BLaER1 treated with 17β-estradiol and CSF1 and Interleukin-3, amounts not matched to agents 10 nM and 100 nM (cell line): ENCODE data around the gene ZNF793.

ENCODE experiments used
- H3K27ac ChIP-seq, 11 experiments: shearing (Covaris generic); formaldehyde crosslinking; 2 replicates each; pipeline ENCODE4 v1.8.1; 2022
- H3K27me3 ChIP-seq, 11 experiments: shearing (Covaris generic); formaldehyde crosslinking; 2 replicates each; pipeline ENCODE4 v1.8.1; 2022
- H3K36me3 ChIP-seq, 11 experiments: shearing (Covaris generic); formaldehyde crosslinking; 2 replicates each; pipeline ENCODE4 v1.8.1; 2022
- H3K4me1 ChIP-seq, 10 experiments: shearing (Covaris generic); formaldehyde crosslinking; 2 replicates each; pipeline ENCODE4 v1.8.1; 2022
- H3K4me2 ChIP-seq, 11 experiments: shearing (Covaris generic); formaldehyde crosslinking; 2 replicates each; pipeline ENCODE4 v1.8.1; 2022
- H3K4me3 ChIP-seq, 10 experiments: shearing (Covaris generic); formaldehyde crosslinking; 2 replicates each; pipeline ENCODE4 v1.8.1; 2022
- H3K9ac ChIP-seq, 11 experiments: shearing (Covaris generic); formaldehyde crosslinking; 2 replicates each; pipeline ENCODE4 v1.8.1; 2022
- H3K9me3 ChIP-seq, 11 experiments: shearing (Covaris generic); formaldehyde crosslinking; replicated peaks in 1 of 11; 2 replicates each; pipeline ENCODE4 v1.8.1; 2022
- H4K20me1 ChIP-seq, 11 experiments: shearing (Covaris generic); formaldehyde crosslinking; 2 replicates each; pipeline ENCODE4 v1.8.1; 2022
- Cebpa-rat ChIP-seq, 11 experiments: shearing (Covaris generic); IDR thresholded peaks; 2 replicates each; pipeline ENCODE4 v1.8.1; 2022

Gene ZNF793

DNA sequence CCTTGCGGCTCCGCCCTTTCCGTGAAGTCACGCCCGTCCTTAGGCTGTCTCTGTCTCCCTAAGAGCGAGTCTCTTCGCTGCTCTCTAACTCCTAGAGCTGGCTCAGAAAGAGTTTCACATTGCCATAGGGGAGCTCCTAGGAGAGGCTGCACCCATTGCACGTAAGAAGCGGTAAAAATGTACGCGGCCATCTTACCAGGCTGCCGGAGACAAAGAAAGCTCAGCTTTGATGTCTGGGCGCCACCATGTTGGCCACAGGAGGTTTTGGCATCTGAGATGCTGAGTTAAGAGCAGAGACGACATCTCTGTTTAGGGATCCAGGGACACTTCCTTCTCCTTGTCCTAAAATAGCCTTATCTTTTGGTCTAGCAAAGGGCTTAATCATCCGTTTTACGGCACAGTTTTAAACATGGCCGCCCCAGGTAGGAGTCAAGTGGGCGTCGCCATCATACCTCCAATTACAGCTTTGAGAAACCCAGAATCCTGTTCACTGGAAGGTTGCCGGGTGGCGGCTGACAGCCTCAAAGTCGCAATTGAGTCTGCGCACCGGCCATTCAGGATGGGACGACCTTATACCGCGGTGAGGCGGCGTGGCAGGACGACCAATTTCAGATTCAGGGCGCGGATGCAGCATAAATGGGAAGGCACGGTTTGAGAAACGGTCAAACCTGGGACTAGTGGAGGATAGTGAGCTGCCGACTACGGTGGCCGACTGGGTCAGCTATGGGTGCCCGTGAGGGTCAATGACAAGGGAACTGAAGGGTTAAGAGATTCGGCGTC is at the start of gene ZNF793:
ZNF793 (plus strand) TSS at position 553 of the 780 bp plus-strand sequence. CDS start 16,501 bp downstream, outside the sequence.
- H3K9ac ChIP-seq: peak within 1 kb of the TSS; percentile 78 to 91 (median 83)
- TF ChIP-seq Cebpa-rat (IDR thresholded peaks at IDR 0.05): no peak
- H3K9me3 ChIP-seq: peaks cover 95 to 100% (median 100%) of the 10 kb centered on the region in 11 experiments
- H3K4me3 ChIP-seq: peak within 1 kb of the TSS; percentile 57 to 72 (median 66)
- no peaks in the 10 kb centered on the region for H4K20me1 ChIP-seq
- H3K4me2 ChIP-seq: peak within 1 kb of the TSS; percentile 60 to 76 (median 68)
- peaks cover 24 to 59% (median 41%) of the 10 kb centered on the region in 11 experiments for H3K36me3 ChIP-seq
- H3K4me1 ChIP-seq: peaks cover 0 to 22% (median 9%) of the 10 kb centered on the region in 10 experiments; a peak in 7 of 20 replicates
- H3K27ac ChIP-seq: peak within 1 kb of the TSS; percentile 68 to 94 (median 91)
- H3K27me3 ChIP-seq: no peaks in the 10 kb centered on the region

DNA sequence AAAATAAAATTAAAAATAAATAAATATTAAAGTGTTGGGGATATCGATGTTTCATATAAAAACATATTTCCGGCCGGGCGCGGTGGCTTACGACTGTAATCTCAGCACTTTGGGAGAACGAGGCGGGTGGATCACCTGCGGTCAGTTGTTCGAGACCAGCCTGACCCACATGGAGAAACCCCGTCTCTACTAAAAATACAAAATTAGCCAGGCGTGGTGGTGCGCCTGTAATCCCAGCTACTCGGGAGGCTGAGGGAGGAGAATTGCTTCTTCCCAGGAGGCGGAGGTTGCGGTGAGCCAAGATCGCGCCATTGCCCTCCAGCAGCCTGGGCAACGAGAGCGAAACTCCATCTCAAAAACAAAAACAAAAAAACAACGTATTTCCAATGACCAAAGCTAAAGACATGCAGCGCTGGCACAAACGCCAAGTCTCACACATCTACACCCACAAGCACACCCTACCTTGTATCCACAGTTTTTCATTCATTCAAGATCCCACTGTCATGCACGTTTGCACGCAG is 40.4 kb upstream of the ZNF793 start:
- peak overlapping the region; percentile 70 to 90 (median 79) for H3K4me3 ChIP-seq
- peaks cover 46 to 74% (median 55%) of the 10 kb centered on the region in 11 experiments for H3K9me3 ChIP-seq
- peak overlapping the region; percentile 61 to 93 (median 85); a peak in 20 of 22 replicates for H3K27ac ChIP-seq
- no peaks in the 10 kb centered on the region for H4K20me1 ChIP-seq
- peaks cover 23 to 34% (median 32%) of the 10 kb centered on the region in 10 experiments for H3K4me1 ChIP-seq
- H3K4me2 ChIP-seq: peak overlapping the region; percentile 81 to 93 (median 90)
- peak overlapping the region; percentile 81 to 96 (median 89) for H3K9ac ChIP-seq
- H3K27me3 ChIP-seq: no peaks in the 10 kb centered on the region
- H3K36me3 ChIP-seq: peaks cover 42 to 52% (median 48%) of the 10 kb centered on the region in 11 experiments
- TF ChIP-seq Cebpa-rat (IDR thresholded peaks at IDR 0.05): no peak

DNA sequence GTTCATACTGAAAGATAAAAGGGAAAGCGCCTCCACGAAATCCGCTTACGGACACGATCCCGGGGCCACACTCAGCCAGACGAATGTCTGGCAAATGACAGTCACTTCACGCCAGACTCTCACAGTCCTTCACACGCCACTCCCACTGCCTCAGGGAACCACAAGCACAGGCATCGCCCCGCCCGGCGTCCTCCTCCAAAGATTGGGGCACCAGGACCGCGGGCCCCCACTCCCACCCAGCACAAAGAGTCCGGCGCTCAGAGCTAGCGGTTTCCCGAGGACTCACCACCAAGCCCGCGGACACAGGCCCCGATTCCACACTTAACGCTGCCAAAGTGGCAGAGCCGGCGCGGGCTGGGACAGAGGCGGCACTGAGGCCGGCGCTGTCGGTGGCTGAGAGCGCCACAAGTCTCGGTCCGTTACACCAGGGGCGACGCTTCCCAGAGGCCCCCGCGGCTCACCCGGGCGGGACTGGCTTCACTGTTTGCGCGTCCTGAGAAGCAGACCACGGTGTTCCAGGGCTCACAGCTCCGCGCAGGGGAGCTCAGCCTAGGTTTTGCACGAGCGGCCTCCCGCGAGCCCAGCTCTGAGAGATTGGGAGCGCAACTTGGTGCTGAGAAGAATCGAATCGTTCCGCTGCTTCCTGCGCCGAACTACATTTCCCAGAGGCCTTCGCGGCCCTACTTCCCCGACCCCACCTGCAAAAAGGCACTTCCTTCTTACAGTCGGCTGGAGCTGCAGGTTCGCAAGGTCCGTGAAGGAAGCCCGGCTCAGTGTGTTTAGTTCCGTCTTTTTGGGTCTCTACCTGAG is 39.7 kb upstream of the ZNF793 start, which contains the start of gene ZNF569:
ZNF569 (minus strand) TSS at position 647 of the 810 bp plus-strand sequence. CDS start 22,523 bp downstream, outside the sequence.
- TF ChIP-seq Cebpa-rat (IDR thresholded peaks at IDR 0.05): no peak
- H3K27ac ChIP-seq: peak within 1 kb of the TSS; percentile 61 to 93 (median 85)
- peak within 1 kb of the TSS; percentile 81 to 96 (median 89) for H3K9ac ChIP-seq
- peak within 1 kb of the TSS; percentile 81 to 93 (median 90) for H3K4me2 ChIP-seq
- H3K4me3 ChIP-seq: peak within 1 kb of the TSS; percentile 70 to 90 (median 80)
- peaks cover 23 to 34% (median 32%) of the 10 kb centered on the region in 10 experiments for H3K4me1 ChIP-seq
- no peaks in the 10 kb centered on the region for H3K27me3 ChIP-seq
- H3K36me3 ChIP-seq: peaks cover 42 to 52% (median 48%) of the 10 kb centered on the region in 11 experiments
- H3K9me3 ChIP-seq: peaks cover 46 to 74% (median 55%) of the 10 kb centered on the region in 11 experiments
- H4K20me1 ChIP-seq: no peaks in the 10 kb centered on the region

DNA sequence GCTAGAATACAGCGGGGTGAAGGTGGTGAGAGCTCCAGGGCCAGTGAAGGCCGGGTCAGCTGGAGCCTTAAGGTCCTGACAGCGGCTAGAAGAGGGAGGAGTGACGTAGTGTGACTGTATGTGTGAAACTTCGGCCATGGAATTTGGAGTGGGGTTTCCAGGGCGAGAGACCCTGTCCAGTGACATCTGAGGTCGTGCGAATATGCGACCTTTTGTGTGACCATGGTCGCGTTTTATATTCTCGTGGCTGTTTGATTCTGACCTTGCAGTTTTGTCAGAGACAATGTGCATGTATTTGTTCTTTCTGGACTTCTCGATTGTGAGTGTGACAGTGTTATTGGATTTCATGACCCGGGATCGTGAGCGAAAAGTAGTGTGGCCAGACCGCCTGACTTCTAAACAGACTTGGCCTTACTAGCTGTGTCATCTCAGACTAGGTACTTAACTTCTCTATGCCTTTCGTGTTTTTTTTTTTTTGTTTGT is 39.1 kb upstream of the ZNF793 start:
- H4K20me1 ChIP-seq: no peaks in the 10 kb centered on the region
- H3K27ac ChIP-seq: peak overlapping the region; percentile 61 to 93 (median 85); a peak in 21 of 22 replicates
- H3K4me2 ChIP-seq: peak overlapping the region; percentile 81 to 93 (median 90)
- no peaks in the 10 kb centered on the region for H3K27me3 ChIP-seq
- peaks cover 23 to 34% (median 32%) of the 10 kb centered on the region in 10 experiments for H3K4me1 ChIP-seq
- TF ChIP-seq Cebpa-rat (IDR thresholded peaks at IDR 0.05): no peak
- H3K4me3 ChIP-seq: peak overlapping the region; percentile 70 to 90 (median 79)
- H3K9ac ChIP-seq: peak overlapping the region; percentile 81 to 96 (median 89)
- H3K36me3 ChIP-seq: peaks cover 42 to 52% (median 48%) of the 10 kb centered on the region in 11 experiments
- peaks cover 46 to 74% (median 55%) of the 10 kb centered on the region in 11 experiments for H3K9me3 ChIP-seq

DNA sequence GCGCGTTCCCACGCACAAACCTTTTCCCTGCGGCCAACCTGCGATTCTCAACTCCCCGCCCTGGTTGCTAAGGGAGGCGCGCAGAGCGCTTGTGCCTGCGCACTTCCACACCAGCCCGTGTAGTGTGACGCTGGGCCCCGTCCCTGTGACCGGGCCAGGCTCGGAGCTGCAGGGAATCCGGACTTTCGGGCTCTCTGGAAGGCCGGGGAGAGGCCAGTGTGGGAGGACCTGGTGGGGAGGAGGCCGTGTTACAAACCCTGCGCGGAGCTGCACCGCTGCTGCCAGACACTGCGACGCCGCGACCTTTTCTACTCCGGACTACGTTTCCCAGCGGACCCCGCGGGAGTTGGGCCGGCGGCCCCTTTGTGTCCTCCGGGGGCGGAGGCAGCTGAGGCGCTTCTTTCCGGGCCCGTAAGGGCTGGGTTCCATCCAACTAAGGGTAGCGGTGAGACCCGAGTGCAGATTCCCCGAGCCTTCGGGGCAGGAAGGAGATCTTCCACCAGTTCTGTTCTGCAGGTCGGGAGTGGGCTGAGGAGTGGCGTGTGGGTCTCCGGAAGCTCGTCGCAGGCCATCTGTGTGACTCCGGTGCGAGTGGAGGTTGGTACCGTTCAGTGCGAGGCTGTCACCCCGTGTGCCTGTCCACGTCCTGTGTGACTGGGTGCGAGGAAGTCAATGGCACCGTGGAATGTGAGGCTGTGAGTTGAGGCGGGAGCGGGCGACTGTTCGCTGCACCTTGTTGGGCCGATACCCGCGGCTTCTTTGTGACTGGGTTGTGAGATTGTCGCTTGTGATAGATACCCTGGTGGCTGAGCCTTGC is 37.6 kb upstream of the ZNF793 start, which contains the start of gene ZNF570:
ZNF570 (plus strand) TSS at position 396 of the 817 bp plus-strand sequence. CDS start 999 bp downstream, outside the sequence.
- Histone ChIP-seq H3K4me3 (peak within 1 kb of the TSS; percentile 74 to 90 (median 82)), H3K4me1 (peaks cover 23 to 34% (median 32%) of the 10 kb centered on the region in 10 experiments), H4K20me1 (no peaks in the 10 kb centered on the region), H3K9me3 (peaks cover 46 to 74% (median 55%) of the 10 kb centered on the region in 11 experiments), H3K4me2 (peak within 1 kb of the TSS; percentile 81 to 93 (median 90)), H3K27ac (peak within 1 kb of the TSS; percentile 57 to 93 (median 79)), H3K27me3 (no peaks in the 10 kb centered on the region), H3K9ac (peak within 1 kb of the TSS; percentile 75 to 92 (median 82)), H3K36me3 (peaks cover 42 to 52% (median 48%) of the 10 kb centered on the region in 11 experiments)
- no peak for TF ChIP-seq Cebpa-rat (IDR thresholded peaks at IDR 0.05)

GRCh38 chr19:37470216-37470615 is 36.5 kb upstream of the ZNF793 start:
- peaks cover 42 to 52% (median 48%) of the 10 kb centered on the region in 11 experiments for H3K36me3 ChIP-seq
- H3K4me3 ChIP-seq: peak overlapping the region; percentile 74 to 90 (median 80)
- H3K4me1 ChIP-seq: peaks cover 23 to 34% (median 32%) of the 10 kb centered on the region in 10 experiments
- H3K4me2 ChIP-seq: peak overlapping the region; percentile 81 to 93 (median 90)
- H3K9me3 ChIP-seq: peaks cover 46 to 74% (median 55%) of the 10 kb centered on the region in 11 experiments
- H3K9ac ChIP-seq: peak overlapping the region in 10 of 11 experiments; percentile 75 to 88 (median 82); a peak in 19 of 22 replicates
- H4K20me1 ChIP-seq: no peaks in the 10 kb centered on the region
- no peaks in the 10 kb centered on the region for H3K27me3 ChIP-seq
- peak overlapping the region in 1 of 11 experiments; percentile 78; a peak in 5 of 22 replicates for H3K27ac ChIP-seq
- no peak for TF ChIP-seq Cebpa-rat (IDR thresholded peaks at IDR 0.05)

- no peak for TF ChIP-seq Cebpa-rat (IDR thresholded peaks at IDR 0.05)
- Histone ChIP-seq H3K9ac (no peak overlapping the region), H3K27me3 (no peaks in the 10 kb centered on the region)
Measured at GRCh38 chr19:37472165-37472564, 34.6 kb upstream of the ZNF793 start.

More at GRCh38 chr19:37472165-37472564, 34.6 kb upstream of the ZNF793 start:
- no peaks in the 10 kb centered on the region for H4K20me1 ChIP-seq
- peak overlapping the region in 6 of 10 experiments; percentile 13 to 44 (median 29); a peak in 4 of 20 replicates for H3K4me3 ChIP-seq
- peaks cover 61 to 69% (median 66%) of the 10 kb centered on the region in 11 experiments for H3K36me3 ChIP-seq
- H3K27ac ChIP-seq: no peak overlapping the region
- H3K9me3 ChIP-seq: peaks cover 62 to 83% (median 70%) of the 10 kb centered on the region in 11 experiments
- H3K4me2 ChIP-seq: no peak overlapping the region
- peaks cover 15 to 25% (median 22%) of the 10 kb centered on the region in 10 experiments for H3K4me1 ChIP-seq
